ENCODE measurements around the gene PRELID2.

DNA sequence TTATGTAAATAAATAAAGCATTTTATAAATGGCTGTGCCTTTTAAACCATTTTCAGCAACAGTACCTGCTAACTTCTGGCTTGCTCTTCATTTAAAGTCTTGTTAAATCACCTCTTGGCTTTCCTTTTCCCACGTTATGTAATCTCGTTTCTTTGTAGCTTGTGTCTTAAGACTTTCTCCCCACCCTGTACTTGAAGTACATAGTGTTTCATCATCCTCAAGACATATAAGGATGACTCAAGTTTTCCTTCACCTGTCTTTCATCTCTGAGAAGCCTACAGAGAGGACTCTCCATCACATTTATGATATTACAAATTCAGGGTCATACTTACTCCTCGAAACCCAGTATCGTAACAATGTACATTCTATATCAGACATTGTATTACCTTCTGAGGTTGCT lies 33.9 kb downstream of the PRELID2 start:
- TF ChIP-seq CTCF (IDR thresholded peaks at IDR 0.05): no peak
- TF ChIP-seq POLR2A (IDR thresholded peaks at IDR 0.05): no peak
- no peak for TF ChIP-seq EP300 (IDR thresholded peaks at IDR 0.05)

All from gastroesophageal sphincter (tissue), 3 donors.